Fibroblast of the aortic adventitia (primary cell): ENCODE measurements around the gene EXOC4. TPM values are rescaled to one million over a fixed set of nuclear protein-coding genes. Genes with fewer than 3 reads are reported as not detected.

ENCODE experiments used
- DNase-seq: peaks from one replicate; pipeline ENCODE4 v3.0.0-alpha.2; 2010; ENCODE audit warnings: low read depth
- H3K4me3 ChIP-seq: 2 replicates; pipeline ENCODE4 v1.5.1; 2011; ENCODE audit warnings: low read depth, mild to moderate bottlenecking, control low read depth, low read length, moderate library complexity
- total RNA-seq: library from RNA; depleted of rRNA; stranded (reverse); fragments of >200 nt; gene quantifications from 2 replicates; pipeline ENCODE4 v1.2.3, GENCODE V29; 2012; ENCODE audit warnings: low replicate concordance
- TF ChIP-seq, protein P1 (sequence below): IDR thresholded peaks from 2 replicates; pipeline ENCODE4 v1.5.1; 2011; ENCODE audit warnings: mild to moderate bottlenecking, low read length, control low read depth, inconsistent platforms; ENCODE audit not compliant: insufficient read depth

Gene EXOC4
- total RNA-seq, 1 donor, result 105 TPM

DNA sequence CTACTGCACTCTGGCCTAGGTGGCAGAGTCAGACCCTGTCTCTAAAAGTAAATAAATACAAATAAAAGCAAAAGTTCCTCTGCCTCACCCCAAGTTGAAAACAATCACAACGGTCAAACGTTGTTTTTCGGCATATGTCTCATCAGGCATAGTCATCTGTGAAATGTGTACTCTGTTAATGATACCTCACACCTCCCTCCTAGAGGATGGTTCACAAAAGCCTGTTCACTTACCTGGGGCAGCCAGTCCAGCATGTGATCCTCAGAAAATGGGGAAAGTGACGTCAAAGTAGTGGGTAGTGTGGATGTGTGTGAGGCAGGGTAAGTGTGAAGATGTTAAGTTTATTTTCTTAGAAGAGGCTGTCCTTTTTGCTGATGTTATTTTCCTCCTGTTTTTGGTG lies 620.3 kb downstream of the EXOC4 start:
- TF ChIP-seq, protein P1, sequence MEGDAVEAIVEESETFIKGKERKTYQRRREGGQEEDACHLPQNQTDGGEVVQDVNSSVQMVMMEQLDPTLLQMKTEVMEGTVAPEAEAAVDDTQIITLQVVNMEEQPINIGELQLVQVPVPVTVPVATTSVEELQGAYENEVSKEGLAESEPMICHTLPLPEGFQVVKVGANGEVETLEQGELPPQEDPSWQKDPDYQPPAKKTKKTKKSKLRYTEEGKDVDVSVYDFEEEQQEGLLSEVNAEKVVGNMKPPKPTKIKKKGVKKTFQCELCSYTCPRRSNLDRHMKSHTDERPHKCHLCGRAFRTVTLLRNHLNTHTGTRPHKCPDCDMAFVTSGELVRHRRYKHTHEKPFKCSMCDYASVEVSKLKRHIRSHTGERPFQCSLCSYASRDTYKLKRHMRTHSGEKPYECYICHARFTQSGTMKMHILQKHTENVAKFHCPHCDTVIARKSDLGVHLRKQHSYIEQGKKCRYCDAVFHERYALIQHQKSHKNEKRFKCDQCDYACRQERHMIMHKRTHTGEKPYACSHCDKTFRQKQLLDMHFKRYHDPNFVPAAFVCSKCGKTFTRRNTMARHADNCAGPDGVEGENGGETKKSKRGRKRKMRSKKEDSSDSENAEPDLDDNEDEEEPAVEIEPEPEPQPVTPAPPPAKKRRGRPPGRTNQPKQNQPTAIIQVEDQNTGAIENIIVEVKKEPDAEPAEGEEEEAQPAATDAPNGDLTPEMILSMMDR, result no peak
- no peak overlapping the region for H3K4me3 ChIP-seq
- DNase-seq, result no peak

DNA sequence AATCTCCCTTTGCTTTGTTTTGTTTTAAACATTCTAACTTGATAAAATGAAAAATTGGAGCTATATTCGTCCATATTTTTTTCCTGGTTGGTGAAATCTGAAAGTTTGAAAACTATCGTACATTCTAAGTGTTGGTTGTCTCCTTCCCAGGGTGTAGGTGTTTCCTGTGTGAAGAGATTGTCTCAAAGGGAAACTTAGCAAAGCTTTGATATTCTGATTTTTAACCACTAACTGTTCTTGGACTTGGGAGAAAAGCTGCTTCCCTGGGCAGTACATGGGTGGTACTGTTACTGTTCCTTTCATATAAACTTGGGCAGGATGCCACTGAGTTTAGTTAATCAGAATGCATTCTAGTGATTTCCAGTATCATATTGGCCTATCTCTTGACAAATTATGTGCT lies 620.8 kb downstream of the EXOC4 start:
- peak; percentile 47 for DNase-seq
- TF ChIP-seq, protein P1, result no peak

DNA sequence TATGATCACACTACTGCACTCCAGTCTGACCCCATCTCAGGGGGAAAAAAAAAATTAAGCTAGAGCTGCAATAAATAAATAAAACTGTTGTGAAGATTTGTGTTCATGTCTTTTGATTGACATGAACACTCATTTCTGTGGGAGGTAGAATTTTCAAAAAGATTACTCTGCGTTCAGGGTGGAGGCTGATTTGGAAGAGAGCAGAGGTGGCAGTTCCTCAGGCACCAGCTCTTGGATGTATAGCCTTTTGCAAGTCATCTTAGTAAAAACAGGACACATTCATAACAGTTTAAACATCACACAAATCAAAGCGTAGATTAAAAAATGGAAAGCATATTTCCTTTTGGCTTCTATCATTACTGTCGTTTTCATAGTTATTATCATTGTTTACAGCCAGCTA lies 630.7 kb downstream of the EXOC4 start:
- DNase-seq, result no peak
- TF ChIP-seq, protein P1, result no peak
- H3K4me3 ChIP-seq, result no peak overlapping the region

More for the DNA sequence above, 620.8 kb downstream of the EXOC4 start:
- H3K4me3 ChIP-seq, result no peak overlapping the region

DNA sequence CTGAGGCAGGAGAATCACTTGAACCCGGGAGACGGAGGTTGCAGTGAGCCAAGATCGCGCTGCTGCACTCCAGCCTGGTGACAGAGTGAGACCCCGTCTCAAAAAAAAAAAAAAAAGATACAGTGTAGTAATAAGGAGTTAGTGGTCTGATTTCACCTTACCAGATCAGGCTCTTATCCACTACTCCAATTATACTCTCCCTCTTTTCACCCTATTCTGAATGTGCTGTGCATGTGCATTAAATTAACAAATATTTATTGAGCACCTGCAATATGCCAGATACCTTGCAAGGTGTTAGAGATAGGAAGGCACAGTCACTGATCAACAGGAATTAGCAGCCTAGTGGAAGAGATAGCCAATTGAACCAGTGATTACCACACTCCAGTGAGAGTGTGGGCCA lies 632.3 kb downstream of the EXOC4 start:
- TF ChIP-seq, protein P1, result no peak
- DNase-seq, result no peak
- no peak overlapping the region for H3K4me3 ChIP-seq

DNA sequence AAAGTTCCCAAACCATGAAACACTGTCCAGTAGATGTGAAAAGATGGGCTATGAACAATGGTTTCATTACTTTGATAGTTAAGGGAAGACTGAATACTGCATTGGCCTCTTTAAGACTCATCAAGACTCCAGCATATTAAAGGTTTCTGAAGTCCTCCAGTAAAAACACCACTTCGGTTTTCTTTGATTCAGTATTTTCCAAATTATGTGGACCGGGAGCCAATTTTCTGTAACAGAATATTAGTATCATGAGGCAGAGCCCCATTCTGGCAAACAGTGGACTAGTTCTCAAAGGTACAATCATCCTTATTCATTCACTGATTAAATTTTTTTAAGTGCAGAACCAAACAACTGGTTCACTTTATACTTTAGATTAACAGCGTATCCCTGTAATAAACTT lies 633.2 kb downstream of the EXOC4 start:
- no peak overlapping the region for H3K4me3 ChIP-seq
- no peak for DNase-seq
- TF ChIP-seq, protein P1, result no peak

DNA sequence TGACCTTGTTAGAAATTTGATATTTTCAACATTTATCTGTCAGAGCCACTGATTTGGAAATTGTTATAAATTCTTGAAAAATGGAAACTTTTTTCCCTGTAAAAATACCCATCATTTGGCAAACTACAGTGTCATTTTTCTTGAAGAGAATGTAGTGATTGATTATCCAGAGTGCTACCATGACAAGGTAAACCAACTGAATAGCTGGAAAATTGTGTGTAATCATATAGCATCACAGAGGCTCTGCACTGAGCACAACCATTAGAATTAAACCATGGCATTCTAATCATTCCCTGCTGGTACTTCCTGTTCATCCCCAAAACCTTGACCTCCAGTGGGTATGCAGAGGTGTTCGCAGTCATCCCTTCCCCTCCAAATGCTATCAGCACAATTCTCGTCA lies 633.9 kb downstream of the EXOC4 start:
- no peak for DNase-seq
- TF ChIP-seq, protein P1, result no peak
- no peak overlapping the region for H3K4me3 ChIP-seq

DNA sequence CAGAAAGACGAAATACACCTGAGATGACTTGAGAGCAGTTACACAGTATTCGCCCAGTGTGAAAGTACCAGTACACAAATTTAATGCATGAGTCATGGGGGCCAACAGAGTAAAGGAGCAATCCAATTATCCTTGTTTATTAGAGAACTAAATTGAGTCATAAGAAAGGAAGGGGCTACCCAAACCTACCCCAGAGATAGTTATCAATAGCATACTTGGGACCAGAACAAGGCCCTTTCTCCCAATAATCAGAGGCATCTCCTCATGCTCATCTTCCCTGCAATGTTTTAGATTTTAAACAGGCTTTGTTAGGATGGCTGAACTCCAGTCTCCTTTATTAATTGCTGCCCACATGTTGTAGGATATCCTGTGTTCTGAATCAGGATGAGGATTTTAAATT lies 634.6 kb downstream of the EXOC4 start:
- no peak for DNase-seq
- H3K4me3 ChIP-seq, result no peak overlapping the region
- TF ChIP-seq, protein P1, result no peak
